Fibroblast of gingiva (primary cell): Measurements from ENCODE around the gene PPP2R2B.

Source experiments
- DNase-seq: peaks from one replicate; pipeline ENCODE4 v3.0.0-alpha.2; 2011; ENCODE audit warnings: low read depth

Gene PPP2R2B

GRCh38 chr5:146878476-146879172 is at the start of gene PPP2R2B:
Gene PPP2R2B, minus strand, starts transcription at chr5:146878757.
- no peak for DNase-seq

GRCh38 chr5:146924132-146924531 is 45.6 kb upstream of the PPP2R2B start:
- no peak for DNase-seq

GRCh38 chr5:146921225-146921624 is 42.7 kb upstream of the PPP2R2B start:
- no peak for DNase-seq

- no peak for DNase-seq
Measured at GRCh38 chr5:146920351-146920881, 41.9 kb upstream of the PPP2R2B start.

- DNase-seq, result no peak
Measured at GRCh38 chr5:146919304-146919703, 40.7 kb upstream of the PPP2R2B start.

GRCh38 chr5:146917931-146918330 is 39.4 kb upstream of the PPP2R2B start:
- no peak for DNase-seq

GRCh38 chr5:146912874-146913273 is 34.3 kb upstream of the PPP2R2B start:
- DNase-seq, result no peak

- no peak for DNase-seq
Measured at GRCh38 chr5:146910239-146910638, 31.7 kb upstream of the PPP2R2B start.

GRCh38 chr5:146909255-146910068 is 30.9 kb upstream of the PPP2R2B start:
- no peak for DNase-seq

- no peak for DNase-seq
Measured at GRCh38 chr5:146906803-146907202, 28.2 kb upstream of the PPP2R2B start.

GRCh38 chr5:146904890-146905289 is 26.3 kb upstream of the PPP2R2B start:
- no peak for DNase-seq

GRCh38 chr5:146903789-146904188 is 25.2 kb upstream of the PPP2R2B start:
- no peak for DNase-seq

GRCh38 chr5:146902471-146902870 is 23.9 kb upstream of the PPP2R2B start:
- DNase-seq, result no peak

- no peak for DNase-seq
Measured at GRCh38 chr5:146897061-146897460, 18.5 kb upstream of the PPP2R2B start.

GRCh38 chr5:146894753-146895521 is 16.4 kb upstream of the PPP2R2B start:
- DNase-seq, result no peak

- no peak for DNase-seq
Measured at GRCh38 chr5:146893991-146894390, 15.4 kb upstream of the PPP2R2B start.

GRCh38 chr5:146892231-146892630 is 13.7 kb upstream of the PPP2R2B start:
- DNase-seq, result no peak

GRCh38 chr5:146891511-146891910 is 13.0 kb upstream of the PPP2R2B start:
- DNase-seq, result no peak

GRCh38 chr5:146890731-146891440 is 12.3 kb upstream of the PPP2R2B start:
- DNase-seq, result no peak

GRCh38 chr5:146890066-146890465 is 11.5 kb upstream of the PPP2R2B start:
- DNase-seq, result no peak

- no peak for DNase-seq
Measured at GRCh38 chr5:146889169-146889568, 10.6 kb upstream of the PPP2R2B start.
